HepG2 (cell line): ENCODE results near the gene NSD1. TPM values are rescaled to one million over a fixed set of nuclear protein-coding genes. Genes with fewer than 3 reads are reported as not detected.
A peak's percentile ranks its signal among the peaks of the same experiment; 100 is the strongest.

ENCODE experiments used
- AHR ChIP-seq: IDR thresholded peaks from 2 replicates; pipeline ENCODE4 v1.6.1; 2018; ENCODE audit warnings: missing genetic modification reagents, missing compliant biosample characterization
- AKAP8 ChIP-seq: sonication (generic); formaldehyde crosslinking; IDR thresholded peaks from 2 replicates; pipeline ENCODE4 v1.5.1; 2020; ENCODE audit warnings: mild to moderate bottlenecking, missing genetic modification reagents
- CREB1 ChIP-seq, 2 experiments: fragments of 450-650 bp in 1 of 2; IDR thresholded peaks; 2 replicates each; pipeline ENCODE4 v1.6.1; 2016 to 2017; ENCODE audit warnings: control low read depth in 1 of 2, mild to moderate bottlenecking in 1 of 2, missing compliant biosample characterization in 1 of 2, missing genetic modification characterization in 1 of 2
- FOSL1 ChIP-seq: sonication (generic); formaldehyde crosslinking; IDR thresholded peaks from 2 replicates; pipeline ENCODE4 v1.9.0; 2021; ENCODE audit warnings: missing genetic modification reagents, borderline replicate concordance
- FOXA1 ChIP-seq, 2 experiments: fragments of 450-650 bp in 1 of 2; sonication (generic) in 1 of 2; formaldehyde crosslinking in 1 of 2; IDR thresholded peaks; 2 replicates each; pipeline versions ENCODE4 v1.4.0 to v1.6.1; 2016 to 2020; ENCODE audit warnings: missing genetic modification reagents in 1 of 2
- GATA4 ChIP-seq: sonication (generic); IDR thresholded peaks from 2 replicates; pipeline ENCODE4 v1.6.1; 2016; ENCODE audit warnings: antibody characterized with exemption, low read depth, borderline replicate concordance
- HMG20B ChIP-seq: conservative IDR thresholded peaks from 2 replicates; pipeline ENCODE4 v1.6.1; 2016; ENCODE audit warnings: missing genetic modification reagents, missing compliant biosample characterization
- KDM5A ChIP-seq: fragments of 200-600 bp; sonication (generic); IDR thresholded peaks from 2 replicates; pipeline ENCODE4 v1.7.0; 2018; ENCODE audit warnings: antibody characterized with exemption, mild to moderate bottlenecking, low read length, borderline replicate concordance
- MAFG ChIP-seq: sonication (generic); formaldehyde crosslinking; IDR thresholded peaks from 2 replicates; pipeline ENCODE4 v1.5.1; 2020; ENCODE audit warnings: mild to moderate bottlenecking, missing genetic modification reagents
- MIER3 ChIP-seq: IDR thresholded peaks from 2 replicates; pipeline ENCODE4 v1.6.1; 2016; ENCODE audit warnings: missing compliant biosample characterization, borderline replicate concordance
- MXI1 ChIP-seq: IDR thresholded peaks from 3 replicates; pipeline ENCODE4 v1.6.1; 2012; ENCODE audit warnings: low read depth, low read length, inconsistent platforms, borderline replicate concordance
- RBM22 ChIP-seq: fragments of 200-400 bp; formaldehyde crosslinking; optimal IDR thresholded peaks from 2 replicates; pipeline ENCODE3; 2017; ENCODE audit warnings: mild to moderate bottlenecking, low read length, moderate library complexity
- RXRB ChIP-seq: IDR thresholded peaks from 2 replicates; pipeline ENCODE4 v1.6.1; 2016; ENCODE audit warnings: borderline replicate concordance, missing genetic modification reagents, missing compliant biosample characterization
- SP5 ChIP-seq: IDR thresholded peaks from 2 replicates; pipeline ENCODE4 v1.6.1; 2016; ENCODE audit warnings: low read depth, borderline replicate concordance
- SRY ChIP-seq: sonication (generic); formaldehyde crosslinking; IDR thresholded peaks from 2 replicates; pipeline ENCODE4 v1.8.0; 2022; ENCODE audit warnings: mild to moderate bottlenecking, missing genetic modification reagents
- YEATS4 ChIP-seq: sonication (generic); formaldehyde crosslinking; IDR thresholded peaks from 2 replicates; pipeline ENCODE4 v1.4.0; 2020; ENCODE audit warnings: missing genetic modification reagents, borderline replicate concordance
- ZNF260 ChIP-seq: sonication (generic); formaldehyde crosslinking; IDR thresholded peaks from 2 replicates; pipeline ENCODE4 v1.4.0; 2020; ENCODE audit warnings: missing genetic modification reagents, low read depth, mild to moderate bottlenecking, borderline replicate concordance
- ZNF749 ChIP-seq: sonication (generic); formaldehyde crosslinking; IDR thresholded peaks from 2 replicates; pipeline ENCODE4 v1.8.0; 2022; ENCODE audit warnings: mild to moderate bottlenecking, missing genetic modification reagents, moderate library complexity, borderline replicate concordance
- ZSCAN30 ChIP-seq: sonication (generic); formaldehyde crosslinking; IDR thresholded peaks from 2 replicates; pipeline ENCODE4 v1.5.0; 2020; ENCODE audit warnings: mild to moderate bottlenecking, missing genetic modification reagents
- ZSCAN31 ChIP-seq: sonication (generic); formaldehyde crosslinking; IDR thresholded peaks from 2 replicates; pipeline ENCODE4 v1.5.0; 2020; ENCODE audit warnings: low read depth, mild to moderate bottlenecking, missing genetic modification reagents
- polyA plus RNA-seq, 8 experiments: library from polyadenylated mRNA; depleted of rRNA in 3 of 8; stranded (reverse) in 7 of 8; unstranded in 1 of 8; fragments of >200 nt; fragmentation: Illumina TruSeq in 4 of 8; extraction: Trizol in 4 of 8; gene quantifications; 2 replicates each; pipeline versions ENCODE4 v1.2.1 to v1.2.3, GENCODE V29; 2011 to 2016; ENCODE audit warnings: low read depth in 4 of 8, missing spikeins in 1 of 8, mixed read lengths in 1 of 8; ENCODE audit not compliant: insufficient read depth in 1 of 8
- total RNA-seq, 5 experiments: library from RNA; depleted of rRNA; stranded (reverse); fragments of >200 nt; fragmentation: Illumina TruSeq; extraction: Trizol; gene quantifications; 2 replicates each; pipeline ENCODE4 v1.2.3, GENCODE V29; 2016; ENCODE audit warnings: low read depth in 1 of 5
- TF ChIP-seq, protein P1 (sequence below): sonication (generic); formaldehyde crosslinking; IDR thresholded peaks from 2 replicates; pipeline ENCODE4 v1.8.1; 2023; ENCODE audit warnings: mild to moderate bottlenecking, missing genetic modification reagents
- TF ChIP-seq, protein P2 (sequence below): sonication (generic); formaldehyde crosslinking; IDR thresholded peaks from 2 replicates; pipeline ENCODE4 v1.4.0; 2020; ENCODE audit warnings: missing genetic modification reagents
- TF ChIP-seq, protein P3 (sequence below): sonication (generic); formaldehyde crosslinking; IDR thresholded peaks from 2 replicates; pipeline ENCODE4 v1.4.0; 2020; ENCODE audit warnings: missing genetic modification reagents

Gene NSD1
- total and polyA plus RNA-seq, 2 of the 13 experiments (the other 11 are each of a cell fraction or from before 2014, with no cell fraction given): 0.01 to 0.09 TPM

DNA sequence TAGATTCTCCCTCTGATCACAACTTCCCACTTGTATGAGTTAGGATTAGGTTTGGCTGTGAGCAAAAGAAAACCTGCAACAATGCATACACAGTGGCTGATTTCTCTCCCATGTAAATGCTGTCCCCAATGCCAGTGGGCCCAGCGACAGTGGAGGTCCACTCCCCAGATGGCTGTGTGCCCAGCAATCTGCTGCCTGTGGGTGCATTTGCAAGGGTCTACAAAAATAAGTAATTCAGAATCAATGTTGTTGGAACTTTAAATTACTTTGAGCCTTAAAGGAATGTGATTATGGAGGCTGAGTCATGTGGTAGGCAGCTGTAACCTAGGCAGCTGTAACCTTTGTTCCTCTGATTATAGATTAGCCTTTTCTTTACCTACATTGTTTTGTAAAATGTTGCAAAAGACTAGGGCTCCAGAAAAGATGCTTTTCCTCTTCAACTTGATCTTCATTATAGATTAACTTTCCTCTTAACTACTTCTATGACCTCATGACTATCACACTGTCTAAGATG lies 192.4 kb downstream of the NSD1 start (continued):
- TF ChIP-seq ZSCAN31 (CRISPR knock-in tag): 0 out of 2 replicates have a peak, but pooled peaks have one; percentile 8
- no peak for TF ChIP-seq MAFG (CRISPR knock-in tag)
- no peak for TF ChIP-seq FOXA1 (IDR thresholded peaks at IDR 0.05)
- no peak for TF ChIP-seq FOXA1 (CRISPR knock-in tag; IDR thresholded peaks at IDR 0.05)
- peak; percentile 36; the same call in 1 of the 3 replicates for TF ChIP-seq MXI1
- peak; percentile 24 for TF ChIP-seq RXRB
- no peak for TF ChIP-seq CREB1 (IDR thresholded peaks at IDR 0.05)
- TF ChIP-seq CREB1 (CRISPR knock-in tag; IDR thresholded peaks at IDR 0.05): peak; percentile 30; the same call in 1 of the 2 replicates
- TF ChIP-seq SP5 (CRISPR knock-in tag): no peak
- no peak for TF ChIP-seq ZNF260
- TF ChIP-seq YEATS4 (CRISPR knock-in tag): no peak
- TF ChIP-seq, protein P1, sequence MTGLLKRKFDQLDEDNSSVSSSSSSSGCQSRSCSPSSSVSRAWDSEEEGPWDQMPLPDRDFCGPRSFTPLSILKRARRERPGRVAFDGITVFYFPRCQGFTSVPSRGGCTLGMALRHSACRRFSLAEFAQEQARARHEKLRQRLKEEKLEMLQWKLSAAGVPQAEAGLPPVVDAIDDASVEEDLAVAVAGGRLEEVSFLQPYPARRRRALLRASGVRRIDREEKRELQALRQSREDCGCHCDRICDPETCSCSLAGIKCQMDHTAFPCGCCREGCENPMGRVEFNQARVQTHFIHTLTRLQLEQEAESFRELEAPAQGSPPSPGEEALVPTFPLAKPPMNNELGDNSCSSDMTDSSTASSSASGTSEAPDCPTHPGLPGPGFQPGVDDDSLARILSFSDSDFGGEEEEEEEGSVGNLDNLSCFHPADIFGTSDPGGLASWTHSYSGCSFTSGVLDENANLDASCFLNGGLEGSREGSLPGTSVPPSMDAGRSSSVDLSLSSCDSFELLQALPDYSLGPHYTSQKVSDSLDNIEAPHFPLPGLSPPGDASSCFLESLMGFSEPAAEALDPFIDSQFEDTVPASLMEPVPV (CRISPR knock-in tag): no peak
- no peak; the same call in 1 of the 2 replicates for TF ChIP-seq KDM5A
- no peak for TF ChIP-seq AKAP8 (CRISPR knock-in tag)
- TF ChIP-seq FOSL1: peak; percentile 75; the same call in 1 of the 2 replicates
- TF ChIP-seq SRY (CRISPR knock-in tag): no peak
- TF ChIP-seq, protein P2, sequence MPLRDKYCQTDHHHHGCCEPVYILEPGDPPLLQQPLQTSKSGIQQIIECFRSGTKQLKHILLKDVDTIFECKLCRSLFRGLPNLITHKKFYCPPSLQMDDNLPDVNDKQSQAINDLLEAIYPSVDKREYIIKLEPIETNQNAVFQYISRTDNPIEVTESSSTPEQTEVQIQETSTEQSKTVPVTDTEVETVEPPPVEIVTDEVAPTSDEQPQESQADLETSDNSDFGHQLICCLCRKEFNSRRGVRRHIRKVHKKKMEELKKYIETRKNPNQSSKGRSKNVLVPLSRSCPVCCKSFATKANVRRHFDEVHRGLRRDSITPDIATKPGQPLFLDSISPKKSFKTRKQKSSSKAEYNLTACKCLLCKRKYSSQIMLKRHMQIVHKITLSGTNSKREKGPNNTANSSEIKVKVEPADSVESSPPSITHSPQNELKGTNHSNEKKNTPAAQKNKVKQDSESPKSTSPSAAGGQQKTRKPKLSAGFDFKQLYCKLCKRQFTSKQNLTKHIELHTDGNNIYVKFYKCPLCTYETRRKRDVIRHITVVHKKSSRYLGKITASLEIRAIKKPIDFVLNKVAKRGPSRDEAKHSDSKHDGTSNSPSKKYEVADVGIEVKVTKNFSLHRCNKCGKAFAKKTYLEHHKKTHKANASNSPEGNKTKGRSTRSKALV (CRISPR knock-in tag): no peak
- TF ChIP-seq, protein P3, sequence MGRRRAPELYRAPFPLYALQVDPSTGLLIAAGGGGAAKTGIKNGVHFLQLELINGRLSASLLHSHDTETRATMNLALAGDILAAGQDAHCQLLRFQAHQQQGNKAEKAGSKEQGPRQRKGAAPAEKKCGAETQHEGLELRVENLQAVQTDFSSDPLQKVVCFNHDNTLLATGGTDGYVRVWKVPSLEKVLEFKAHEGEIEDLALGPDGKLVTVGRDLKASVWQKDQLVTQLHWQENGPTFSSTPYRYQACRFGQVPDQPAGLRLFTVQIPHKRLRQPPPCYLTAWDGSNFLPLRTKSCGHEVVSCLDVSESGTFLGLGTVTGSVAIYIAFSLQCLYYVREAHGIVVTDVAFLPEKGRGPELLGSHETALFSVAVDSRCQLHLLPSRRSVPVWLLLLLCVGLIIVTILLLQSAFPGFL (CRISPR knock-in tag): no peak
- no peak for TF ChIP-seq AHR
- TF ChIP-seq GATA4: no peak
- TF ChIP-seq ZNF749 (CRISPR knock-in tag): no peak
- no peak for TF ChIP-seq ZSCAN30
- TF ChIP-seq RBM22: no peak
- TF ChIP-seq MIER3 (CRISPR knock-in tag): no peak
- TF ChIP-seq HMG20B (CRISPR knock-in tag): no peak
